Measurements from ENCODE around the gene GMPS.
A peak's percentile ranks its signal among the peaks of the same experiment; 100 is the strongest.

GRCh38 chr3:155891321-155891720, 20.9 kb downstream of the GMPS start:
- TF ChIP-seq CTCF (IDR thresholded peaks at IDR 0.05) (no peak), E2F1 (CRISPR knock-in tag; IDR thresholded peaks at IDR 0.05) (no peak), TP53 (CRISPR knock-in tag; IDR thresholded peaks at IDR 0.05) (no peak), FOXP4 (CRISPR knock-in tag; IDR thresholded peaks at IDR 0.05) (no peak), ETV6 (CRISPR knock-in tag; IDR thresholded peaks at IDR 0.05) (no peak), IRF2 (CRISPR knock-in tag; IDR thresholded peaks at IDR 0.05; ENCODE audit: borderline replicate concordance, low read depth) (no peak), MAX (CRISPR knock-in tag; IDR thresholded peaks at IDR 0.05) (no peak), ELF4 (CRISPR knock-in tag; IDR thresholded peaks at IDR 0.05; ENCODE audit: low read depth) (0 out of 2 replicates have a peak, but pooled peaks have one; percentile 26)
